Activated naive CD8-positive, alpha-beta T cell (primary cell): ENCODE results near the gene CCDC187.
"Not testable (repeated sequence)": the region's sequence is repeated elsewhere in the genome, so short reads cannot be mapped to it uniquely, and the experiment has no call there.

Experiments
- H3K27ac Mint-ChIP-seq: one replicate; pipeline ENCODE4 v1.8.0; 2021; ENCODE audit warnings: mixed read lengths
- H3K27me3 Mint-ChIP-seq: one replicate; pipeline ENCODE4 v1.8.0; 2021; ENCODE audit warnings: mixed read lengths
- H3K36me3 Mint-ChIP-seq: one replicate; pipeline ENCODE4 v1.8.0; 2021; ENCODE audit warnings: mixed read lengths
- H3K4me1 Mint-ChIP-seq: one replicate; pipeline ENCODE4 v1.8.0; 2021; ENCODE audit warnings: low read depth, mixed read lengths
- H3K4me3 Mint-ChIP-seq: one replicate; pipeline ENCODE4 v1.8.0; 2021; ENCODE audit warnings: mild to moderate bottlenecking, mixed read lengths
- H3K9me3 Mint-ChIP-seq: one replicate; pipeline ENCODE4 v1.8.0; 2021; ENCODE audit warnings: low read depth, mixed read lengths

CCDC187 gene

GRCh38 chr9:136303825-136304416, at the start of gene CCDC187:
CCDC187 (minus strand) TSS chr9:136304094; CDS start chr9:136303830, 264 bp downstream.
- peaks cover 2% of the 10 kb centered on the region for H3K27me3 Mint-ChIP-seq
- no peak within 1 kb of the TSS for H3K4me3 Mint-ChIP-seq
- no peak within 1 kb of the TSS for H3K27ac Mint-ChIP-seq
- H3K4me1 Mint-ChIP-seq: peaks cover 7% of the 10 kb centered on the region
- H3K36me3 Mint-ChIP-seq: no peaks in the 10 kb centered on the region
- H3K9me3 Mint-ChIP-seq: no peaks in the 10 kb centered on the region

- no peak overlapping the region for H3K27ac Mint-ChIP-seq
- no peaks in the 10 kb centered on the region for H3K9me3 Mint-ChIP-seq
- no peaks in the 10 kb centered on the region for H3K4me1 Mint-ChIP-seq
- H3K36me3 Mint-ChIP-seq: no peaks in the 10 kb centered on the region
- H3K27me3 Mint-ChIP-seq: no peaks in the 10 kb centered on the region
- H3K4me3 Mint-ChIP-seq: no peak overlapping the region
Measured at GRCh38 chr9:136353088-136353487, 49.2 kb upstream of the CCDC187 start.

- Mint-ChIP-seq H3K4me1 (no peaks in the 10 kb centered on the region), H3K36me3 (no peaks in the 10 kb centered on the region), H3K27ac (no peak overlapping the region), H3K27me3 (no peaks in the 10 kb centered on the region), H3K4me3 (no peak overlapping the region), H3K9me3 (no peaks in the 10 kb centered on the region)
Measured at GRCh38 chr9:136352682-136353081, 48.8 kb upstream of the CCDC187 start.

GRCh38 chr9:136351868-136352267, 48.0 kb upstream of the CCDC187 start:
- not testable (repeated sequence) for H3K4me3 Mint-ChIP-seq, H3K27ac Mint-ChIP-seq, H3K36me3 Mint-ChIP-seq, H3K4me1 Mint-ChIP-seq, H3K27me3 Mint-ChIP-seq, H3K9me3 Mint-ChIP-seq

GRCh38 chr9:136351252-136351800, 47.4 kb upstream of the CCDC187 start:
- H3K4me1 Mint-ChIP-seq: no peaks in the 10 kb centered on the region
- no peak overlapping the region for H3K4me3 Mint-ChIP-seq
- no peaks in the 10 kb centered on the region for H3K36me3 Mint-ChIP-seq
- no peaks in the 10 kb centered on the region for H3K9me3 Mint-ChIP-seq
- no peak overlapping the region for H3K27ac Mint-ChIP-seq
- H3K27me3 Mint-ChIP-seq: no peaks in the 10 kb centered on the region

DNA sequence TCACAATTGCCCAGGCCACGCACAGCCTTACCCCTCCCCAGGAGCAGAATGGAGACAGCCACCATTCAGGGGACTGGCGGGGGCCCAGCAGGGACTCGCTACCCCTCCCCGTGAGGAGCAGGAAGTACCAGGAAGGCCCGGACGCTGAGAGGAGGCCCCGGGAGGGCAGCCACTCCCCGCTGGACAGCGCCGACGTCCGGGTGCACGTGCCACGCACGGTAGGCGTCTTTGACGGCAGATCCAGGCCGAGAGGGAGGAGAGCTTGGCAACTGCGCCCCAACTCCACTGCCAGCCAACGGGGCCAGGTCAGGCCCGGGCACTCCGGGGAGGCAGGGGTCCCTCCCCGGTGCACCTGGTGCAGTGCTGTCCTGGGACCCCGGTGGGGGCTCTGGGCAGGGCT, 45.7 kb upstream of the CCDC187 start:
- Mint-ChIP-seq H3K27me3 (no peaks in the 10 kb centered on the region), H3K9me3 (no peaks in the 10 kb centered on the region), H3K27ac (no peak overlapping the region), H3K36me3 (no peaks in the 10 kb centered on the region), H3K4me3 (no peak overlapping the region), H3K4me1 (no peaks in the 10 kb centered on the region)

DNA sequence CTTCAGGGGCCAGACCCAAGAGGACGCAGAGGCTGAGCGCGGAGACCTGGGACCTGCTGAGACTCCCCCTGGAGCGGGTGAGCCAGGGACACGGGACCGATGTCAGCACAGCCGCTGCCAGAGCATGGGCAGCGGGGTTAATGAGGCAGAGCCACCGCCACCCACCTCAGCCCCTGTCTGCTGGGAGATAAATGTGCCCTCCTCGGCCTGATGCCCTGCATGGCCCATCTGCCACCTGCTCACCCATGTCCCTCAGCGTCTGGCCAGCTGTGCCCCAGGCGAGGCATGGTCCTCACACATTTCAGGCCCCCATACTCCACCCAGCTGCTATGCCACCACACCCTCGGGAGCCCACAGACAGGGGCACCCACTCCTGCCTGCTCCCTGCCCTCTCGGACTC, 44.8 kb upstream of the CCDC187 start:
- Mint-ChIP-seq H3K27me3 (no peaks in the 10 kb centered on the region), H3K36me3 (no peaks in the 10 kb centered on the region), H3K4me1 (no peaks in the 10 kb centered on the region), H3K9me3 (no peaks in the 10 kb centered on the region), H3K27ac (no peak overlapping the region), H3K4me3 (no peak overlapping the region)

DNA sequence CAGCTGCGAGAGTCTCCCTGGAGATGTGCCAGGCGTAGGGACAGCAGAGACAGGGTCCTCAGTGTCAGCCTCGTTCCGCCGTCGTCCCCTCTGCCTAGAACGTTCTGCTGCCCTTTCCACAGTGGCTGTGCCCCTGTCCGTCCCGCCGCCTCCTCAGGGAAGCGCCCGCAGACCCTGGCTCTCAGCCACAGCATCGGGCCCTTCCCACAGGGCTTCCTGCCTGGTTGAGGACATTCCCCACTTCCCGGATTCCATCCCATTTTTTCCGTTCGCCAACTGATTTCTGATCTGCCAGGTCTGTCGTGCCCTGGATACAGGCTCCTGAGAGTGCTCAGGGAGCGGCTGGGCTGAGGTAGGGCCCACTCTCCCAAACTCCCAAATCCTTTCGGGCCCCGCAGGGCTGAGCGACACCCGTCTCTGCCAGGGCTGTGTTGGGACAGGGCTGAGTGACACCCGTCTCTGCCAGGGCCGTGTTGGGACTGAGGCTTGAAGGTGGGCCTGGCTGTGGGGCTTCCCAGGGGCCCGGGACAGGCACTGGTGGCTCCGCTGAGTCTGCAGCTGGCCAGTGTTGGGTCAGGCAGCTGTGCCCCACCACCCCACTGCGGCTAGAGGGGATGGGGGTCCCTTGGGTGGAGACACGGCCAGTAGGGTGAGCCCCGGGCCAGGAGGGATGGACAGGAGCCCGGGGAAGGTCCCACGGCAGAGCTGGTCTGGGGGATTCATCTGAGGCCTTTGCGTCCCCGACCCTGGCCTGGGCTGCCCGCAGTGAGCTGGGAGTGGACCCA, 43.8 kb upstream of the CCDC187 start:
- H3K9me3 Mint-ChIP-seq: no peaks in the 10 kb centered on the region
- no peaks in the 10 kb centered on the region for H3K27me3 Mint-ChIP-seq
- H3K27ac Mint-ChIP-seq: no peak overlapping the region
- H3K4me3 Mint-ChIP-seq: no peak overlapping the region
- no peaks in the 10 kb centered on the region for H3K4me1 Mint-ChIP-seq
- H3K36me3 Mint-ChIP-seq: no peaks in the 10 kb centered on the region

DNA sequence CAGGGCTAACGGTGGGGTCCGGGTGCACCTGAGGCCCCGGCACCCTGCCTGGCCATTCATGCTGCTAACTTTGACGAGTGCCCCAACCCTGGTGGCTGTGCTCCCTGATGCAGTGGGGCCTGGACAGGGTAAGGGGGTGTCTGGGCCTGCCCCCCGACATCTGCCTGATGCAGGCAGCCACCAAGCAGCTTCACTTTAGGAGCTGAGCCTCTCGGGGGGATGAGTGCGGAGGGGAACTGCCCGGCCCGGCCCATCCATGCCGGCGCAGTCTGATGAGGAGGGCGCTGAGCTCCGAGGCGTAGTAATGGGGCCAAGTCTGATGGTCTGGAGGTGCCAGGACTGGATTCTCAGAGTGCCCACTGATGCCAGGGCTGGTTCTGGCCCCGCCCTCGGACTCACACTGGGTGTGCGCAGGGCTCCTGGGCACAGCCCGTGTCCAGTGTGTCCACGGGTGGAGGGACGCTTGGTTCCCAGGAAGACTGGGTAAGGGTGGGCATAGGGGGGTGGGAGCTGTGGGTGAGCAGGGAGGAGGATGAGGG, 43.1 kb upstream of the CCDC187 start:
- no peaks in the 10 kb centered on the region for H3K4me1 Mint-ChIP-seq
- H3K27ac Mint-ChIP-seq: no peak overlapping the region
- H3K9me3 Mint-ChIP-seq: no peaks in the 10 kb centered on the region
- H3K27me3 Mint-ChIP-seq: no peaks in the 10 kb centered on the region
- H3K4me3 Mint-ChIP-seq: no peak overlapping the region
- no peaks in the 10 kb centered on the region for H3K36me3 Mint-ChIP-seq

- no peak overlapping the region for H3K27ac Mint-ChIP-seq
- no peaks in the 10 kb centered on the region for H3K4me1 Mint-ChIP-seq
- no peak overlapping the region for H3K4me3 Mint-ChIP-seq
- H3K27me3 Mint-ChIP-seq: no peaks in the 10 kb centered on the region
- H3K36me3 Mint-ChIP-seq: no peaks in the 10 kb centered on the region
- H3K9me3 Mint-ChIP-seq: no peaks in the 10 kb centered on the region
Measured at GRCh38 chr9:136346157-136346481, 42.2 kb upstream of the CCDC187 start.

- no peaks in the 10 kb centered on the region for H3K36me3 Mint-ChIP-seq
Measured at GRCh38 chr9:136345281-136346156, 41.6 kb upstream of the CCDC187 start.

GRCh38 chr9:136344544-136345280, 40.8 kb upstream of the CCDC187 start:
- Mint-ChIP-seq H3K27ac (no peak overlapping the region), H3K4me3 (no peak overlapping the region), H3K27me3 (no peaks in the 10 kb centered on the region), H3K36me3 (no peaks in the 10 kb centered on the region), H3K4me1 (no peaks in the 10 kb centered on the region), H3K9me3 (no peaks in the 10 kb centered on the region)

More at GRCh38 chr9:136345281-136346156, 41.6 kb upstream of the CCDC187 start:
- Mint-ChIP-seq H3K4me3 (no peak overlapping the region), H3K27me3 (no peaks in the 10 kb centered on the region), H3K4me1 (no peaks in the 10 kb centered on the region), H3K27ac (no peak overlapping the region), H3K9me3 (no peaks in the 10 kb centered on the region)

DNA sequence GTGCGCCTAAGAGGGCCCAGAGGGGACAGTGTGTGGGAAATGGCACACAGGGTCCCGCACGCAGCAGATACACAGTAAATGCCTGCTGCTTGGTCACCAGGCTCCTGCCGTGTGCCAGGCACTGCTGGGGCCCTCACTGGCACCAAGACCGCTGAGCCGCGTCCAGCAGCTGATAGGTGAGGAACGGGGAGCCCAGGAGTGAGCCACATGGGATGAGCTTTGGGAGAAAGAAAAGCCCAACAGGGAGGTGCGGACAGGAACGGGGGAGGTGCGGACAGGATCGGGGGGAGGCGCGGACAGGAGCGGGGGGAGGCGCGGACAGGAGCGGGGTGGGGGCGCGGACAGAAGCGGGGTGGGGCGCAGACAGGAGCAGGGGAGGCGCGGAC, 40.0 kb upstream of the CCDC187 start:
- no peak overlapping the region for H3K27ac Mint-ChIP-seq
- no peaks in the 10 kb centered on the region for H3K4me1 Mint-ChIP-seq
- H3K4me3 Mint-ChIP-seq: no peak overlapping the region
- no peaks in the 10 kb centered on the region for H3K27me3 Mint-ChIP-seq
- H3K36me3 Mint-ChIP-seq: no peaks in the 10 kb centered on the region
- H3K9me3 Mint-ChIP-seq: no peaks in the 10 kb centered on the region

DNA sequence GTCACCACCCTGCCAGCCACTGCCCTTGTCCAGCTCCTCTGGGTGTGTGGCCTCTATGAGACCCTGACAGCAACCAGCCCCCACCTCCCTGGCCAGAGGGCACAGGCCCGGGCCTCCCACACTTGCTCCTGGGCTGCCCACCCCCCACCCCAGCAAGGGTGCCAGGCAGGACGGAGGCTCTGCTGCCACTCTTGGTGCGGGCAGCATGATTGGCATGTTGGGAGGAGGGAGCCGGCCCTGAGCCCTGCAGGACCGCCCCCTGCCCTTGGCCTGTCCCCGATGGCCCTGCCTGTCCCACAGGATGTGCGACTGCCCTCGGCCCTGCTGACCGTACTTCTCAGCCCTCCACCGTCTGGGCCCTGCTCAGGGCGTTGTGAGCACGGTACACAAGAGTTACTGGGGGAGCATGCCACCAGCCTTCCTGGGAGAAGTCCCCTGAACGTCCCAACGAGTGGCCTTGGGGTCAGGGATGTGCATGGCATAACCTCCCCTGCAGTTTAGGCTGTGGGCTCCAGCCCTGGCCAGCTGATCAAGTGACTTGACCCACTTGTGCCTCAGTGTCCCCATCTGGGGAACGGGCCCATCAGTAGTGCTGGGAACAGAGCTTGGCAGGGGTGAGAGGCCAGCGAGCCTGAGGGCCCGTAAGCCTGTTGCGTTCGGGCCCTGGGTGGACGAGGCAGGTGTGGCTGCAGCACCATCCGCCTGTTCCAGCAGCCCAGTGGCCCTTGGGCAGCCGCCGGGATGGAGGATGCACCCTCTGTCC, 39.4 kb upstream of the CCDC187 start:
- Mint-ChIP-seq H3K4me3 (no peak overlapping the region), H3K27ac (no peak overlapping the region), H3K4me1 (no peaks in the 10 kb centered on the region), H3K36me3 (no peaks in the 10 kb centered on the region), H3K27me3 (no peaks in the 10 kb centered on the region), H3K9me3 (no peaks in the 10 kb centered on the region)
